Neural progenitor cell (in vitro differentiated cells): ENCODE measurements around the gene HUS1. TPM values are rescaled to one million over a fixed set of nuclear protein-coding genes. Genes with fewer than 3 reads are reported as not detected.
"Not testable (repeated sequence)": the region's sequence is repeated elsewhere in the genome, so short reads cannot be mapped to it uniquely, and the experiment has no call there.

ENCODE experiments used
- DNase-seq: peaks from one replicate; pipeline ENCODE4 v3.0.0-alpha.2; 2016; ENCODE audit warnings: low spot score
- H2AFZ ChIP-seq: fragments of 200-600 bp; sonication (generic); replicated peaks from 2 replicates; pipeline ENCODE4 v1.6.1; 2016; ENCODE audit warnings: antibody characterized with exemption
- H3F3A ChIP-seq: fragments of 200-600 bp; sonication (generic); 2 replicates; pipeline ENCODE4 v1.6.1; 2016; ENCODE audit warnings: antibody characterized with exemption, low read depth
- H3K27ac ChIP-seq: fragments of 200-600 bp; sonication (generic); 2 replicates; pipeline ENCODE4 v1.5.1; 2016; ENCODE audit warnings: mild to moderate bottlenecking
- H3K27me3 ChIP-seq: fragments of 200-600 bp; sonication (generic); 2 replicates; pipeline ENCODE4 v1.6.1; 2016; ENCODE audit warnings: mild to moderate bottlenecking, moderate library complexity
- H3K36me3 ChIP-seq: fragments of 200-600 bp; sonication (generic); 2 replicates; pipeline ENCODE4 v1.5.1; 2016
- H3K4me1 ChIP-seq: fragments of 200-600 bp; sonication (generic); 2 replicates; pipeline ENCODE4 v1.6.1; 2016; ENCODE audit warnings: mixed run types
- H3K4me2 ChIP-seq: fragments of 200-600 bp; sonication (generic); 2 replicates; pipeline ENCODE4 v1.6.1; 2016
- H3K4me3 ChIP-seq: fragments of 200-600 bp; sonication (generic); 2 replicates; pipeline ENCODE4 v1.5.1; 2016
- H3K79me2 ChIP-seq: fragments of 200-600 bp; sonication (generic); 2 replicates; pipeline ENCODE4 v1.6.1; 2016; ENCODE audit warnings: low read depth
- H3K9ac ChIP-seq: fragments of 200-600 bp; sonication (generic); 2 replicates; pipeline ENCODE4 v1.6.1; 2016
- H3K9me3 ChIP-seq: fragments of 200-600 bp; sonication (generic); 2 replicates; pipeline ENCODE4 v1.5.1; 2016; ENCODE audit warnings: low read depth
- H4K20me1 ChIP-seq: fragments of 200-600 bp; sonication (generic); 2 replicates; pipeline ENCODE4 v1.6.1; 2016; ENCODE audit warnings: low read depth
- H3K27ac Mint-ChIP-seq: 3 replicates; pipeline ENCODE4 v1.8.0; 2021; ENCODE audit warnings: mixed read lengths
- H3K27me3 Mint-ChIP-seq: 2 replicates; pipeline ENCODE4 v1.8.0; 2022; ENCODE audit warnings: low read depth, mild to moderate bottlenecking, inconsistent platforms, moderate library complexity, mixed read lengths; ENCODE audit not compliant: insufficient read depth
- H3K36me3 Mint-ChIP-seq: 3 replicates; pipeline ENCODE4 v1.8.0; 2021; ENCODE audit warnings: mixed read lengths
- H3K4me1 Mint-ChIP-seq: 3 replicates; pipeline ENCODE4 v1.8.0; 2021; ENCODE audit warnings: mixed read lengths
- H3K4me3 Mint-ChIP-seq: 3 replicates; pipeline ENCODE4 v1.8.0; 2021; ENCODE audit warnings: mild to moderate bottlenecking, moderate library complexity, mixed read lengths
- H3K9me3 Mint-ChIP-seq: 3 replicates; pipeline ENCODE4 v1.8.0; 2020; ENCODE audit warnings: mixed read lengths
- CTCF ChIP-seq: fragments of 200-600 bp; sonication (generic); IDR thresholded peaks from 2 replicates; pipeline ENCODE4 v1.5.1; 2017; ENCODE audit warnings: antibody characterized with exemption, mild to moderate bottlenecking
- EZH2 ChIP-seq: fragments of 200-600 bp; sonication (generic); IDR thresholded peaks from 2 replicates; pipeline ENCODE4 v1.6.1; 2017; ENCODE audit warnings: antibody characterized with exemption, mild to moderate bottlenecking, moderate library complexity
- EZH2phosphoT487 ChIP-seq: fragments of 200-600 bp; sonication (generic); IDR thresholded peaks from 2 replicates; pipeline ENCODE4 v1.6.1; 2017; ENCODE audit warnings: antibody characterized with exemption
- total RNA-seq: library from RNA; depleted of rRNA; stranded (reverse); fragments of >200 nt; gene quantifications from 2 replicates; pipeline ENCODE4 v1.2.3, GENCODE V29; 2015; ENCODE audit warnings: low replicate concordance

HUS1 gene
- total RNA-seq, 1 donor from 2014 or later: 48.7 TPM

- Mint-ChIP-seq H3K27ac (no peak overlapping the region), H3K36me3 (no peaks in the 10 kb centered on the region), H3K4me3 (no peak overlapping the region), H3K9me3 (peaks cover 2% of the 10 kb centered on the region), H3K27me3 (peaks cover 11% of the 10 kb centered on the region), H3K4me1 (peaks cover 35% of the 10 kb centered on the region)
- H3K4me3 ChIP-seq: no peak overlapping the region
- no peaks in the 10 kb centered on the region for H3F3A ChIP-seq
- H3K4me2 ChIP-seq: no peak overlapping the region
- no peak overlapping the region for H3K9ac ChIP-seq
- no peak for DNase-seq
- peaks cover 20% of the 10 kb centered on the region for H3K4me1 ChIP-seq
- H3K27me3 ChIP-seq: no peaks in the 10 kb centered on the region
- H3K79me2 ChIP-seq: no peaks in the 10 kb centered on the region
- H3K9me3 ChIP-seq: no peaks in the 10 kb centered on the region
- TF ChIP-seq CTCF: no peak
- no peak for TF ChIP-seq EZH2phosphoT487
- TF ChIP-seq EZH2: no peak
- no peaks in the 10 kb centered on the region for H3K36me3 ChIP-seq
- no peaks in the 10 kb centered on the region for H4K20me1 ChIP-seq
- no peak overlapping the region for H2AFZ ChIP-seq
- H3K27ac ChIP-seq: no peak overlapping the region
These were observed 47.4 kb downstream of the HUS1 start for GRCh38 chr7:47932016-47932415.

DNA sequence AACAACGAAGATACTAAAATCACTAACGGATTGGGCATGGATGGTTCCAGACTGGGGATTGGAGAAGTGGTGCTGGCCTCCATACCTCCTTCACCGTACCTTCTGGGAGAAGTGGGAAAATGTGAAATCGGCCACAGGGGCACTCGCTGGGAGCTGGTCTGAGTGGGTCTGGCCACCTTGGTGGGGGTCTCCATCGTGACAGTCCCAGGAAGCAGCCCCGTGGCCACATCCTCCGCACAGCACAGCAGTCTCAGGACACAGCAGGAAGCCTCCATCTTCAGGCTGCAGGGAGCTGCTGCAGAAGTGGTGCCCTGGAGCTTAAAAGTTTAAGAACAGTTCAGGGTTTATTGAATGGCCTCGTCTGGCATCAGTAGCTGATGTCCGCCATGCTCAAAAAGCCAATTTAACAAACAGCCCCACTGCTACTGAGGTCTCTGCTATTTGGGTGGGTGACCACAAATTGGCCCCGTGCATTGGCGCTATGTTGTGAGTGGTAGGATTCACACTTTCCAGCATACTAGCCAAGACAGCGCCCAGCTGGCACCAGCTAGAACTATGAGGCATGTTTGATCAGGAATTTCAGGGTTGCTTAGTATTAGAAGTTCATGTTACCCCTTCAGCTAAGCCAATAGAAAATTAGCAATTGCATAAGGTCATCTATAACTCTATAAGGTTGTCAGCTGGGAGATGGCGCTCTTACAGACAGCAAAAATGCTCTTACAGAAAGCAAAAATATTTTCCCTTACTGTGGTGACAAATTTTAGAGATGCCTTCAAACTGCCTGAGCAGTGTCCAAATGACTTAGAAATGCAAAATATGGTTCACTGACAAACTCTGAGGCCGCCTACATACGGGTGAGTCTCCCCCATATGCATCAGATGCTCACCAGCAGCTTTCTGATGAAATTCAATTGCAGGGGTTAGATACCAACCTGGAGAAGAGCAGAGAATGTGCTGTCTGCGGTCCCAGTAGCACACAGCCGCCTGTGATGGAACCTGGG lies 48.1 kb downstream of the HUS1 start:
- Histone ChIP-seq H4K20me1 (no peaks in the 10 kb centered on the region), H3K79me2 (no peaks in the 10 kb centered on the region), H2AFZ (no peak overlapping the region), H3K36me3 (no peaks in the 10 kb centered on the region), H3F3A (no peaks in the 10 kb centered on the region), H3K9ac (no peak overlapping the region), H3K4me2 (no peak overlapping the region), H3K27me3 (no peaks in the 10 kb centered on the region), H3K4me3 (no peak overlapping the region), H3K27ac (no peak overlapping the region), H3K4me1 (peaks cover 13% of the 10 kb centered on the region), H3K9me3 (no peaks in the 10 kb centered on the region)
- Mint-ChIP-seq H3K4me1 (peaks cover 28% of the 10 kb centered on the region), H3K27me3 (peaks cover 11% of the 10 kb centered on the region), H3K9me3 (peaks cover 3% of the 10 kb centered on the region), H3K36me3 (no peaks in the 10 kb centered on the region), H3K27ac (no peak overlapping the region), H3K4me3 (no peak overlapping the region)
- no peak for DNase-seq
- TF ChIP-seq CTCF (no peak), EZH2phosphoT487 (no peak), EZH2 (no peak)

DNA sequence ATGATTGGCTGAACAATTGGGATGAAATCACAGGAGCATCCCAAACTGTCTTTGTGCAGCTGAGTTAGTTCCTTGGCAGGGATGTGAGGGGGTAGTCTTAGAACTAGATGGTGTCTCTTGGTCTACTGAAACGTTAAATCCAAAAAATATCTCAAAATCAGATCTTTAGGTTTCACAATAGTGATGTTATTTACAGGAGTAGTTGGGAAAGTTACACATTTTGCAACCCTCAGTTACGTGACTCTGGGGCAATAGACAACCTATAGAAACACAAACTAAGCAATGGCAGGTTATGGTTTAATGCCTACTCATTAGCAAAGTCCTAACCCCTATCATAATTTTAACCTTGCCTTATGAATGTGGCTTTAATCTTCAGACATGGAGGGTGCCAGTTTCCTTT lies 55.1 kb downstream of the HUS1 start:
- H3K79me2 ChIP-seq: no peaks in the 10 kb centered on the region
- Mint-ChIP-seq H3K9me3 (peaks cover 21% of the 10 kb centered on the region), H3K36me3 (peaks cover 4% of the 10 kb centered on the region), H3K27ac (no peak overlapping the region), H3K4me1 (peaks cover 13% of the 10 kb centered on the region), H3K27me3 (peaks cover 6% of the 10 kb centered on the region), H3K4me3 (no peak overlapping the region)
- peaks cover 11% of the 10 kb centered on the region for H3K4me1 ChIP-seq
- TF ChIP-seq CTCF (no peak), EZH2phosphoT487 (no peak), EZH2 (no peak)
- no peaks in the 10 kb centered on the region for H3K27me3 ChIP-seq
- no peak overlapping the region for H2AFZ ChIP-seq
- peak overlapping the region; percentile 2 for H3K4me2 ChIP-seq
- H3K27ac ChIP-seq: no peak overlapping the region
- H3K9me3 ChIP-seq: no peaks in the 10 kb centered on the region
- no peaks in the 10 kb centered on the region for H4K20me1 ChIP-seq
- H3F3A ChIP-seq: peaks cover 10% of the 10 kb centered on the region
- no peak overlapping the region for H3K4me3 ChIP-seq
- DNase-seq: no peak
- H3K9ac ChIP-seq: no peak overlapping the region
- no peaks in the 10 kb centered on the region for H3K36me3 ChIP-seq

DNA sequence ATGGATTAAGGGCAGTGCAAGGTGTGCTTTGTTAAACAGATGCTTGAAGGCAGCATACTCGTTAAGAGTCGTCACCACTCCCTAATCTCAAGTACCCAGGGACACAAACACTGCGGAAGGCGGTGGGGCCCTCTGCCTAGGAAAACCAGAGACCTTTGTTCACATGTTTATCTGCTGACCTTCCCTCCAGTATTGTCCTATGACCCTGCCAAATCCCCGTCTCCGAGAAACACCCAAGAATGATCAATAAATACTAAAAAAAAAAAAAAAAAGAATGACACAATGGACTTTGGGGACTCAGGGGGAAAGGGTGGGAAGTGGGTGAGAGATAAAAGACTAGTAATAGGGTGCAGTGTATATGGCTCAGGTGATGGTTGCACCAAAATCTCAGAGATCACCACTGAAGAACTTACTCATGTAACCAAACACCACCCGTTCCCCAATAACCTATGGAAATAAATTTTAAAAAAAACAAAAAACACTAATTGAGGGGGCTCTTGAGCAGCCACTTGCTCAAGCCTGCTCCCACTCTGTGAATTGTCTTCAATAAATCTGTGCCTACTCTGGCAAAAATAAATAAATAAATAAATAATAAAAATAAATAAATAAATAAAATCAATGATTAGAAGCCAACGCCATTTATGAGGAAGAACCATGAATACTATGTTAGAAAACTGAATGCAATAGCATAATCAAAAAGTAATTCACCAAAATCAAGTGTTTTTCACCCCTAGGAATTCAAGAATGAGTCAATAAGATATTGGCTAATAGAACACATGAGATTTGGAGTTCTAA lies 56.1 kb downstream of the HUS1 start:
- not testable (repeated sequence) for H3K27me3 ChIP-seq, H3K4me3 ChIP-seq, H3K4me2 ChIP-seq, H3K79me2 ChIP-seq, H3K27me3 Mint-ChIP-seq, H4K20me1 ChIP-seq, H3K9me3 ChIP-seq, DNase-seq, H2AFZ ChIP-seq, H3K9ac ChIP-seq, H3K36me3 ChIP-seq, H3K4me3 Mint-ChIP-seq, H3K27ac ChIP-seq, H3K36me3 Mint-ChIP-seq
- H3F3A ChIP-seq: peaks cover 10% of the 10 kb centered on the region
- peaks cover 11% of the 10 kb centered on the region for H3K4me1 ChIP-seq
- Mint-ChIP-seq H3K4me1 (peaks cover 13% of the 10 kb centered on the region), H3K27ac (peak overlapping the region; percentile 60), H3K9me3 (peaks cover 29% of the 10 kb centered on the region)

GRCh38 chr7:47916514-47916913 lies 62.9 kb downstream of the HUS1 start:
- H3K27ac Mint-ChIP-seq, H3K9me3 ChIP-seq, DNase-seq, H3K27ac ChIP-seq, H3K79me2 ChIP-seq, H3K27me3 ChIP-seq, H3K36me3 Mint-ChIP-seq, H3K27me3 Mint-ChIP-seq, H2AFZ ChIP-seq, H3K4me3 ChIP-seq, H3K9ac ChIP-seq, H3K4me2 ChIP-seq, H3K4me3 Mint-ChIP-seq, H3K4me1 Mint-ChIP-seq, H3F3A ChIP-seq, H4K20me1 ChIP-seq, H3K4me1 ChIP-seq, H3K36me3 ChIP-seq: not testable (repeated sequence)
- peaks cover 52% of the 10 kb centered on the region for H3K9me3 Mint-ChIP-seq
